AG04450 (cell line): ENCODE data around the gene C10orf105. TPM values are rescaled to one million over a fixed set of nuclear protein-coding genes. Genes with fewer than 3 reads are reported as not detected.

Experiments used
- CTCF ChIA-PET: fragments of 300-600, 350-600 bp; formaldehyde crosslinking; extraction: SDS; loops from one replicate; lab custom pipeline; 2022; ENCODE audit warnings: antibody characterized with exemption, inconsistent platforms; lab: Charles Lee
- POLR2A ChIA-PET: fragments of 350-600 bp; formaldehyde crosslinking; extraction: SDS; loops from one replicate; lab custom pipeline; 2021; ENCODE audit warnings: antibody characterized with exemption, inconsistent platforms; lab: Yijun Ruan, JAX
- DNase-seq: peaks from one replicate; pipeline ENCODE4 v3.0.0-alpha.2; 2011; ENCODE audit warnings: low read depth, low spot score
- H3K27ac ChIP-seq: one replicate; pipeline ENCODE4 v1.5.1; 2012; ENCODE audit warnings: low read depth, low read length, control low read depth
- H3K27me3 ChIP-seq: one replicate; pipeline ENCODE4 v1.6.0; 2012; ENCODE audit warnings: low read length; ENCODE audit not compliant: control insufficient read depth, insufficient read depth
- H3K4me3 ChIP-seq: 2 replicates; pipeline ENCODE4 v1.5.1; 2011; ENCODE audit warnings: mild to moderate bottlenecking, low read depth, low read length, control low read depth
- H3K9me3 ChIP-seq: 2 replicates; pipeline ENCODE4 v1.5.1; 2012; ENCODE audit warnings: low read length; ENCODE audit not compliant: control insufficient read depth, insufficient read depth
- CTCF ChIP-seq: IDR thresholded peaks from 2 replicates; pipeline ENCODE4 v1.5.1; 2011; ENCODE audit warnings: low read depth, low read length, control low read depth, inconsistent platforms
- polyA plus RNA-seq: library from polyadenylated mRNA; depleted of rRNA; stranded (reverse); fragments of >200 nt; gene quantifications from 2 replicates; pipeline ENCODE4 v1.2.3, GENCODE V29; 2011

Gene C10orf105
- polyA plus RNA-seq, 1 experiment = not detected

GRCh38 chr10:71754562-71754961 lies 35.0 kb upstream of the C10orf105 start:
- Histone ChIP-seq H3K27me3 (peaks cover 4% of the 10 kb centered on the region), H3K27ac (no peak overlapping the region), H3K4me3 (no peak overlapping the region), H3K9me3 (no peaks in the 10 kb centered on the region)
- POLR2A ChIA-PET = interaction anchor here (2.0 kb wide), 1 partner anchor 13 kb away, joined by 6 read pairs; no protein-coding TSS in a partner anchor
- no peak for DNase-seq
- CTCF ChIA-PET = no interaction called here
- no peak for TF ChIP-seq CTCF

- Histone ChIP-seq H3K9me3 (no peaks in the 10 kb centered on the region), H3K27me3 (peaks cover 4% of the 10 kb centered on the region), H3K4me3 (no peak overlapping the region), H3K27ac (no peak overlapping the region)
- ChIA-PET POLR2A (interaction anchor here (2.0 kb wide), 1 partner anchor 13 kb away, joined by 6 read pairs; no protein-coding TSS in a partner anchor), CTCF (no interaction called here)
- no peak for DNase-seq
- no peak for TF ChIP-seq CTCF
These were observed 34.5 kb upstream of the C10orf105 start for GRCh38 chr10:71753960-71754505.

GRCh38 chr10:71753091-71753959 lies 33.7 kb upstream of the C10orf105 start:
- Histone ChIP-seq H3K27me3 (peaks cover 4% of the 10 kb centered on the region), H3K4me3 (no peak overlapping the region), H3K9me3 (no peaks in the 10 kb centered on the region), H3K27ac (no peak overlapping the region)
- no peak for DNase-seq
- ChIA-PET CTCF (interaction anchor here (1.3 kb wide), 1 partner anchor 19 kb away, joined by 3 read pairs; no protein-coding TSS in a partner anchor), POLR2A (interaction anchor here (1.7 to 2.0 kb wide), 2 partner anchors 13 to 14 kb away, joined by 4 to 6 read pairs; no protein-coding TSS in a partner anchor)
- no peak for TF ChIP-seq CTCF

- TF ChIP-seq CTCF = no peak
- CTCF ChIA-PET = interaction anchor here (1.3 kb wide), 1 partner anchor 20 kb away, joined by 3 read pairs; no protein-coding TSS in a partner anchor
- no peak overlapping the region for H3K27ac ChIP-seq
- H3K9me3 ChIP-seq = no peaks in the 10 kb centered on the region
- H3K4me3 ChIP-seq = no peak overlapping the region
- peaks cover 4% of the 10 kb centered on the region for H3K27me3 ChIP-seq
- POLR2A ChIA-PET = interaction anchor here (1.7 kb wide), 1 partner anchor 14 kb away, joined by 4 read pairs; no protein-coding TSS in a partner anchor
- no peak for DNase-seq
These were observed 33.0 kb upstream of the C10orf105 start for GRCh38 chr10:71752391-71753090.
